ENCODE measurements around the gene C20orf204. TPM values are rescaled to one million over a fixed set of nuclear protein-coding genes. Genes with fewer than 3 reads are reported as not detected.

C20orf204 gene
- total RNA-seq, 2 donors from 2014 or later = 0.81 to 3.2 TPM

DNA sequence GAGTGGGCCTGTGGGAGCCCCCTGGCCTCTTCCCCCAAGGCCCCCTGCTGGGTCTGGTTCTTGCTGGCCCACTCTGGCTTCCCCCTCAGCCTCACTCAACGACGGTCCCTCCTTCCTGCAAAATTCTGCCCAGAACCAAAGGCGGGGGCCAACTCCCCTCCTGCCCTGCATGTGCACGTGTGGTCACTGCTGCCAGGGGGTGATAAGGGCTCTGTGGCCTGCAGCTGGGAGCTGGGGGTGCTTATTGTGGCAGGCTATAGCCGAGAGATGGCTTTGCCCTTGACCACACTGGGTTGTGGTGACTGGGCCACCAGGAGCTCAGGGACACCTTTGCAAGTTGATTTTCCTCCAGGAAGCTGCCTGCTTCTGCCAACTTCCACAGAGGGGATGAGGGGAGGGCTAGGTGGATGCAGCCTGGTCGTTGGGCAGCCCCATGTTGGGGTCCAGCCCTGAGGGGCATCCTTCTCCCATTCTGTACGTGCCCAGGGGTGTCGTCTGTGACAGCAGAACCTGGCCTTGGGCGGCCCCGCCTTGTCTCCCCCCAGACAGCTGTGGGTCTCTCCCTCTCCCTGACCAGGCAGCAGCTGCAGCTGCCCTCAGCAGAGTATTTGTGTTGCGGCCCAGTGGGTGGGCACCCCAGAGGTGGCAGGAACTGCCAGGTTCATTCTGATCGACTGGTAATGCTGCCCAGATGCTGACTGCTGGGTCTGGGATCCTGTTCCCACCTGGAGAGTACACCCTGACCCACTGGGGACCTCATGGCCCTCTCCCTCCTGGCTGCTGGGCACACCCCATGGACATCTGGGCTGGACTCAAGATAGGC, 32.6 kb downstream of the C20orf204 start:
- ATAC-seq (ENCODE audit: insufficient number of reproducible peaks, low FRiP score, low read depth) = no peak
- peaks cover 14 to 17% of the 10 kb centered on the region in 2 donors for H3K4me1 ChIP-seq (ENCODE audit: control insufficient read depth in 1 of 2, low read depth in 2 of 2)
- no peak for DNase-seq (ENCODE audit: low spot score)
- H3K27me3 ChIP-seq (replicated peaks; ENCODE audit: insufficient read depth) = no peaks in the 10 kb centered on the region
- TF ChIP-seq, protein P1, sequence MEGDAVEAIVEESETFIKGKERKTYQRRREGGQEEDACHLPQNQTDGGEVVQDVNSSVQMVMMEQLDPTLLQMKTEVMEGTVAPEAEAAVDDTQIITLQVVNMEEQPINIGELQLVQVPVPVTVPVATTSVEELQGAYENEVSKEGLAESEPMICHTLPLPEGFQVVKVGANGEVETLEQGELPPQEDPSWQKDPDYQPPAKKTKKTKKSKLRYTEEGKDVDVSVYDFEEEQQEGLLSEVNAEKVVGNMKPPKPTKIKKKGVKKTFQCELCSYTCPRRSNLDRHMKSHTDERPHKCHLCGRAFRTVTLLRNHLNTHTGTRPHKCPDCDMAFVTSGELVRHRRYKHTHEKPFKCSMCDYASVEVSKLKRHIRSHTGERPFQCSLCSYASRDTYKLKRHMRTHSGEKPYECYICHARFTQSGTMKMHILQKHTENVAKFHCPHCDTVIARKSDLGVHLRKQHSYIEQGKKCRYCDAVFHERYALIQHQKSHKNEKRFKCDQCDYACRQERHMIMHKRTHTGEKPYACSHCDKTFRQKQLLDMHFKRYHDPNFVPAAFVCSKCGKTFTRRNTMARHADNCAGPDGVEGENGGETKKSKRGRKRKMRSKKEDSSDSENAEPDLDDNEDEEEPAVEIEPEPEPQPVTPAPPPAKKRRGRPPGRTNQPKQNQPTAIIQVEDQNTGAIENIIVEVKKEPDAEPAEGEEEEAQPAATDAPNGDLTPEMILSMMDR (IDR thresholded peaks at IDR 0.05) = no peak
- H3K4me3 ChIP-seq = no peak overlapping the region
- H3K36me3 ChIP-seq = peaks cover 24% of the 10 kb centered on the region
- no peaks in the 10 kb centered on the region for H3K9me3 ChIP-seq
- H3K27ac ChIP-seq = no peak overlapping the region

DNA sequence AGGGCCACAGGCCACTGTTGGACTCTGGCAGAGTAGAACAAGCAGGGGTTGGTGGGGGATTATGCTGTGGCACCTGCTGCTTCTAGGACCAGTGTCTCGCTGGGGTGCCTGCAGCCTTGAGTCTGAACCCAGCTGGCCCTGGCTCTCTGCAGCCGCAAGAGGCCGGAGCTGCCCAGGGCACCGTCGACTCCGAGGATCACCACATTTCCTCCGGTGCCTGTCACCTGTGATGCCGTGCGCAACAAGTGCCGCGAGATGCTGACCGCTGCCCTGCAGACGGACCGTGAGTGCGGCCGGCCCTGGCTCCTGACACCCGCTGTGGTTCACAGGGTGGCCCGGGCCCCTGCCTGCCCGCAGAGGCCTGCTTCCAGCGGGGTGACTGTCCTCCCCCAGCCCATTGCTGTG, 33.2 kb downstream of the C20orf204 start:
- Histone ChIP-seq H3K36me3 (peaks cover 24% of the 10 kb centered on the region), H3K27me3 (replicated peaks; ENCODE audit: insufficient read depth) (no peaks in the 10 kb centered on the region), H3K4me3 (no peak overlapping the region), H3K4me1 (ENCODE audit: control insufficient read depth in 1 of 2, low read depth in 2 of 2) (peaks cover 8 to 11% of the 10 kb centered on the region in 2 donors), H3K27ac (no peak overlapping the region), H3K9me3 (no peaks in the 10 kb centered on the region)
- TF ChIP-seq, protein P1 (IDR thresholded peaks at IDR 0.05) = no peak
- ATAC-seq (ENCODE audit: insufficient number of reproducible peaks, low FRiP score, low read depth) (no peak), DNase-seq (ENCODE audit: low spot score) (no peak)

DNA sequence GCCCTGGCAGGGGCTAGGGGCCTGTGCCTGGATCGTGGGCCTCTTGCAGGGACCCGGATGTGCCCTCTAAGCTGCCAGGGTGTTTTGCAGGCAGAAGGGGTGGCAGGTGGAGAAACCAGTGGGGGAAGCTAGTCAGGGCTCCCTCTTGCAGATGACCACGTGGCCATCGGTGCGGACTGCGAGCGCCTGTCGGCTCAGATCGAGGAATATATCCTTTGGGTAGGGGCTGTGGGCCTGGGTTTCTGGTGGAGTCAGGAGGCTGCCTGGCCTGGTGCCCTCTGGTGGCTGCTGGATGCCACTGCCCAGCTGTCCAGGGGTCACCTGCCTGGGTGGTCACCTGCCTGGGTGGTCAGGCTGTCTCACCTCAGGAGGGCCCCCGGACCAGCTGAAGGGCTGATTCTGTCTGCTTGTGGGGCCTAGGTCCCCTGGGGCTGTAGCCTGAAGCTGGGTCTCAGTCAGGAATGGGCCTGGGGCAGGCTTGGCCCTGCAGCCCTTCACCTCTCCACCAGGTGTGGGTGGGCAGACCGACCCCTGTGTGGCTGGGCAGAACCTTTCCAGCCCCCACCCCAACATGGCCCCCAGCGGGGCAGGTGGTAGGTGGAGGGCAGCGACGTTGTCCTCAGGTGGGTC, 33.7 kb downstream of the C20orf204 start:
- no peaks in the 10 kb centered on the region for H3K27me3 ChIP-seq (replicated peaks; ENCODE audit: insufficient read depth)
- no peak overlapping the region for H3K27ac ChIP-seq
- H3K4me3 ChIP-seq = no peak overlapping the region
- H3K36me3 ChIP-seq = peaks cover 24% of the 10 kb centered on the region
- TF ChIP-seq, protein P1 (IDR thresholded peaks at IDR 0.05) = peak; percentile 46
- peaks cover 3 to 6% of the 10 kb centered on the region in 2 donors for H3K4me1 ChIP-seq (ENCODE audit: control insufficient read depth in 1 of 2, low read depth in 2 of 2)
- DNase-seq (ENCODE audit: low spot score) = no peak
- H3K9me3 ChIP-seq = no peaks in the 10 kb centered on the region
- no peak for ATAC-seq (ENCODE audit: insufficient number of reproducible peaks, low FRiP score, low read depth)

DNA sequence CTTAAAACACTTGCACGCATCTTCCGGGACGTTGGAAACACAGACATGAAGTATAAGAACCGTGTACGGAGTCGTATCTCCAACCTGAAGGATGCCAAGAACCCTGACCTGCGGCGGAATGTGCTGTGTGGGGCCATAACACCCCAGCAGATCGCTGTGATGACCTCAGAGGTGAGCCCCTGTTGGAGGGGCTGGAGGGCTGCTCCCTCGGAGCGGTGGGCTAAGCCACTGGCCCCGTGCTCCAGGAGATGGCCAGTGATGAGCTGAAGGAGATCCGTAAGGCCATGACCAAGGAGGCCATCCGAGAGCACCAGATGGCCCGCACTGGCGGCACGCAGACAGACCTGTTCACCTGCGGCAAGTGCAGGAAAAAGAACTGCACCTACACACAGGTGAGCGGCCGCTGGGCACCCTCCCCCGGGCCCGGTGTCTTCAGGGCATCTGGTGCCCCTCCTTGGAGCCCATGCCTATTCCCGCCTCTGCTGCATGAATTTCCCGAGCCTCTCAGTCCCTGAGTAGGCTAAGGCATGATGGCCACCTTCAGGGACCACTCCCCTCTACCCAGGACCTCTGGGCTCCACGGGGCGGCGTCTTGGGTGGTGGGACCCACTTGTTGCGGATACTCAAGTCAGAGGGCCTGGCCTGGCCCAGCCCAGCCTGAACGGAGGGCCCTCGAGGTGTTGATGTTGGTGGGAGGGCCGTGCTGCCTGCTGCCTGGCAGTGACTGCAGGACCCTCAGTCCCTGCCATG, 34.4 kb downstream of the C20orf204 start:
- DNase-seq (ENCODE audit: low spot score) = no peak
- no peaks in the 10 kb centered on the region for H3K27me3 ChIP-seq (replicated peaks; ENCODE audit: insufficient read depth)
- no peak for ATAC-seq (ENCODE audit: insufficient number of reproducible peaks, low FRiP score, low read depth)
- H3K36me3 ChIP-seq = peaks cover 24% of the 10 kb centered on the region
- no peak overlapping the region for H3K4me3 ChIP-seq
- H3K9me3 ChIP-seq = no peaks in the 10 kb centered on the region
- no peaks in the 10 kb centered on the region for H3K4me1 ChIP-seq (ENCODE audit: control insufficient read depth in 1 of 2, low read depth in 2 of 2)
- no peak overlapping the region for H3K27ac ChIP-seq
- TF ChIP-seq, protein P1 (IDR thresholded peaks at IDR 0.05) = no peak

All from thoracic aorta (tissue), 2 donors.